Dendritic cell treated with granulocyte-macrophage colony-stimulating factor and Interleukin-4, amounts not matched to agents 40 ng/mL and 50 ng/mL, for 4 days (primary cell): Measurements from ENCODE around the gene PTK7.

Experiments
- H3K27ac Mint-ChIP-seq: one replicate; pipeline ENCODE4 v1.8.0; 2022; ENCODE audit warnings: mild to moderate bottlenecking, mixed read lengths
- H3K27me3 Mint-ChIP-seq: one replicate; pipeline ENCODE4 v1.8.0; 2022; ENCODE audit warnings: mild to moderate bottlenecking, mixed read lengths
- H3K36me3 Mint-ChIP-seq: one replicate; pipeline ENCODE4 v1.8.0; 2022; ENCODE audit warnings: low read depth, mixed read lengths
- H3K4me1 Mint-ChIP-seq: one replicate; pipeline ENCODE4 v1.8.0; 2022; ENCODE audit warnings: low read depth, mixed read lengths
- H3K4me3 Mint-ChIP-seq: one replicate; pipeline ENCODE4 v1.8.0; 2022; ENCODE audit warnings: mild to moderate bottlenecking, moderate library complexity, mixed read lengths
- H3K9me3 Mint-ChIP-seq: one replicate; pipeline ENCODE4 v1.8.0; 2022; ENCODE audit warnings: mixed read lengths
- intact Hi-C: fragments of 100-400 bp; cut with micrococcal nuclease; formaldehyde crosslinking; loops from one replicate; pipeline ENCODE4 v1.15.0; 2022

The PTK7 gene

DNA sequence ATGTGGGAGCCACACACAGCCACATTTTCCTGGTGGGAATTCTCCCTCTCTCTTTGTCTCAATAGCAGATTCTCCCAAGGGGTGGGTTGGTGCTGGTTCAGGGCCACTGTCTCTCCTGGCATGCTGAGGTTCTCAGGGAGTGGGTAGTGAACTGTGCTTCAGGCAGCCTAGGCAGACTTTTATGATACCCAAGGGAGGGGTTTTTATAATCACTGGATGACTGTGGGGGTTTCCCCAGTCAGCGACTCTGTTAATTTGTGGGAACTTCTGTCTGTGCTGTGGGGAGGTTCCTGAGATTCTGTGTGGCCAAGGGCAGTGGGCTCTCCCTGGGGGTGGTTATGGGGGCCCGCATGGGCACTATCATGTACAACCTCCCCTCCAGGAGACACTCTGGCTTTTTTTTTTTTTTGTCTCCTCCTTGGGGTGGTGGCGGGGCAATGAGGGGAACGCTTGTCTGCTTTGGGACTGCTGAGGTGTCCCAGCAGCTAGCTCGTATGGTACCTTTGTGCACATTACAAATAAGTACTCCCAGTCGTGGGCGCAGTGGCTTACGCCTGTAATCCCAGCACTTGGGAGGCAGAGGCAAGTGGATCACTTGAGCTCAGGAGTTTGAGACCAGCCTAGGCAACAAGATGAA, 10.0 kb downstream of the PTK7 start:
- no peaks in the 10 kb centered on the region for H3K36me3 Mint-ChIP-seq
- H3K4me3 Mint-ChIP-seq: no peak overlapping the region
- no peaks in the 10 kb centered on the region for H3K4me1 Mint-ChIP-seq
- intact Hi-C loops: no loop called here
- H3K9me3 Mint-ChIP-seq: no peaks in the 10 kb centered on the region
- H3K27ac Mint-ChIP-seq: no peak overlapping the region
- H3K27me3 Mint-ChIP-seq: no peaks in the 10 kb centered on the region

DNA sequence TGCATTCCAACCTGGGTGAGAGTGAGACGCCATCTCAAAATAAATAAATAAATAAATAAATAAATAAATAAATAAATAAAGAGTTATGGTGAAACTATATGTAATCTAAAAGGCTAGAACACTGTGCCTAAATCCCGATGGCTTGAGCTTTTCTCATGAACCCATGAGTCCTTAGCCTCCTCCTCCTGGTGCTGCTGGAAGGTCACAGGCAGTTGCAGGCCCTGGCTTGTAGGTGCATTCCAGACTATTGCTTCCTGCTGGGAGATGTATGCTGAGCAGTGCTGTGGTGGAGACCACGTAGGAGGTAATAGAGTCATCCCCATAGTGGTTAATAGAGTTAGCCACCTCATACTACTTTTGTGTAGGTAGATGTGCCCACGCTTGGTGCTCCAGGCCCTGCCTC, 12.5 kb downstream of the PTK7 start:
- Mint-ChIP-seq H3K9me3 (no peaks in the 10 kb centered on the region), H3K4me3 (no peak overlapping the region), H3K36me3 (no peaks in the 10 kb centered on the region), H3K27ac (no peak overlapping the region), H3K4me1 (peaks cover 6% of the 10 kb centered on the region), H3K27me3 (no peaks in the 10 kb centered on the region)
- intact Hi-C loops: no loop called here

DNA sequence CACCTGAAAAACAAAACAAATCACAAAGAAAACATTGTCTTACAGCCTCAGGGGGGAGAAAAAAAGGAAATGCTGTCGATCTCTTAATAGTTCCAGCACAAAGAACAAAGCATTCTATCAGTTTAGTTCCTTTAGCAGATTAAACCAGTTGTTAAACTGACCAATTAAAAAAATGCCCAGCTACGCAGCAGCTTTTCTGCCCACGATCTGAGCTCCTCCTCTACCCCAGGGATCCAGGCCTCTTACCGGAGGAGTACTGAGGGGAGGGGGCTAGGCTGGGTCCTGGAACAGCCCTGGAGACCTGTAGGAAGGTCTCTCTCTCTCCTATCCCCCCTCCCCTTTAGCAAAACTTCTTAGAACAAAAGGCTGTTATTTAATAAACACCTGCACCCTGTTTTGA, 13.4 kb downstream of the PTK7 start:
- intact Hi-C loops: no loop called here
- Mint-ChIP-seq H3K9me3 (no peaks in the 10 kb centered on the region), H3K4me3 (no peak overlapping the region)

DNA sequence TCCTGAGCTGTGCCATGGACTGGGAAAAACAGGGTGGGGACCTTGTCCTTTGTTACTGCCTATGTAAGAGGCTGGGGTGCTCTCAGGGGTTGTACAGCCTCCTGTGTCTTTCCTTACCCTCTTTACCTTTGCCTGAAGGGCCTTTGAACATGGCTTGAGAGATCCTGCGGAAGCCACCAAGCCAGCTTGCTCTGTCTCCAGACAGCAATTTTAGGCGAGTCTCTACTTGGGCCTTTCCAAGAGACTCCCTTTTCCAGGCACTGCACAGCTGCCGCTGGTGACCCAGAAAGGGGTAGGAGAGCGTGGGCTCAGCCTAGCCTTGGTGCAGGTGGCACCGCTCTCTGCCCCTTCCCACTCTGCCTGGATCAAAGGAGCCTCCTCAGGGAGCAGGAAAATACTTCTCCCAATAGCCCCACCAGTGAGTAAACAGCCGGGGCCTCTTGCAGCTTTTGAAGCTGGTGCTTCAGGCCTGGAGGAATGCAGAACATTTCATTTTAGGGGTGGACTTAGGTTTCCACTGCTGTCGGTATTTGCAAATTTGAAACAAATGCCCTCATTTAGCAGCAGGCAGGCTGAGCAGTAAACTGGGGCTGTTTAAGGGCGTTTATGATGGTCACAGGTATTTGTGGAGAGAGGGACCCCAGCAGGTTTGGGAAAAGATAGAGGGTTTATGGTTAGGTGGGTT, 13.9 kb downstream of the PTK7 start:
- Mint-ChIP-seq H3K9me3 (no peaks in the 10 kb centered on the region), H3K27me3 (no peaks in the 10 kb centered on the region), H3K27ac (no peak overlapping the region), H3K36me3 (no peaks in the 10 kb centered on the region), H3K4me1 (peaks cover 6% of the 10 kb centered on the region), H3K4me3 (no peak overlapping the region)
- intact Hi-C loops: no loop called here

More for the DNA sequence above, 13.4 kb downstream of the PTK7 start:
- no peaks in the 10 kb centered on the region for H3K27me3 Mint-ChIP-seq
- H3K36me3 Mint-ChIP-seq: no peaks in the 10 kb centered on the region
- no peak overlapping the region for H3K27ac Mint-ChIP-seq
- H3K4me1 Mint-ChIP-seq: peaks cover 6% of the 10 kb centered on the region

DNA sequence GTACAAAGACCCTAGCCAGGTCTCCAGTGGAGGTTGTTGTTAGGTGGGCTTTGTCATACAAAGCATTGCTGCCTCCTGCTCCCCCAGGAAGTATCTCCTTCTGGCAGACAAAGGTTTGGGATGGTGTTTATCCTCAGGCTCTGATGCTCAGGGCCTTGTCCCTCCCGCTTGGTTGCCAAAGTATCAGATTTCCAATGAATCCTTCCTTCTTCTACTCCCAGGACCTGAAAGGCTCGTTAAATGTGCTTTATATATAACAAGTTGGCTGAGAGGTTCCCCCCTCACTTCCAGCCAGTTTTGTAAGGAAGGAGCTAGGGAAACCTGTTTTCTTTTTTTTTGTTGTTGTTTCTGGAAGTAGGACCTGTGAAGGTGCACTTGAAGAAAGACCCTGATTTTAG, 14.4 kb downstream of the PTK7 start:
- no peaks in the 10 kb centered on the region for H3K27me3 Mint-ChIP-seq
- no peak overlapping the region for H3K4me3 Mint-ChIP-seq
- H3K27ac Mint-ChIP-seq: no peak overlapping the region
- peaks cover 8% of the 10 kb centered on the region for H3K4me1 Mint-ChIP-seq
- H3K9me3 Mint-ChIP-seq: no peaks in the 10 kb centered on the region
- H3K36me3 Mint-ChIP-seq: no peaks in the 10 kb centered on the region
- intact Hi-C loops: no loop called here

DNA sequence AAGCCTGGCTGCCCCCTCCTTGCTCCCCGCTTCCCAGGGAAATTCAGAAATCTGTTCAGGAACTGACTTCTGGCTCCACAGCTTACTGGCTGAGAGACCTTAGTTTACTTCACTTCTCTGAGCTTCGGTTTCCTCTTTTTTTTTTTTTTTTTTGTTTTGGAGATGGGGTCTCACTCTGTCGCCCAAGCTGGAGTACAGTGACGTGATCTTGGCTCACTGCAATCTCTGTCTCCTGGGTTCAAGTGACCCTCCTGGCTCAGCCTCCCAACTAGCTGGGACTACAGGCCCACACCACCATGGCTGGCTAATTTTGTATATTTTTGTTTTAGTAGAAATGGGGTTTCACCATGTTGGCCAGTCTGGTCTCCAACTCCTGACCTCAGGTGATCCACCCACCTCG, 14.9 kb downstream of the PTK7 start:
- Mint-ChIP-seq H3K27ac (no peak overlapping the region), H3K4me1 (peaks cover 13% of the 10 kb centered on the region), H3K9me3 (no peaks in the 10 kb centered on the region), H3K27me3 (no peaks in the 10 kb centered on the region), H3K4me3 (no peak overlapping the region), H3K36me3 (no peaks in the 10 kb centered on the region)
- intact Hi-C loops: no loop called here

DNA sequence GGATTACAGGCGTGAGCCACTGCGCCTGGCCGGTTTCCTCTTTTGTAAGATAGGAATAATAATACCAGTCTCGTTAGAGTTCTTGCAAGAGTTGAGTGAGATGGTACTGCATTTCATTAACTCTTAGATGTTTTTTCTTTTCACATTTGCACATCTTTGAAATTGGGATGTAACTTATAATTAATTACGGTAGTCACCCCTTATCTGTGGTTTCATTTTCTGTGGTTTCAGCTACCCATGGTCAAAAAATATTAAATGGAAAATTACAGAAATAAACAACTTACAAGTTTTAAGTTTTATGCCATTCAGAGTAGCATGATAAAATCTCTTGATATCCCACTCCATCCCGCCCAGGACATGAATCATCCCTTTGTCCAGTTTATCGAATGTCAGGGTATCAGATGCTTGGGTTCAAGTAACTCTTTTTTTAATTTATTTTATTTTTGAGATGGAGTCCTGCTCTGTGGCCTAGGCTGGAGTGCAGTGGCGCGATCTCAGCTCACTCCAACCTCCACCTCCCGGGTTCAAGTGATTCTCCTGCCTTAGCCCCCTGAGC, 15.4 kb downstream of the PTK7 start:
- H3K27ac Mint-ChIP-seq: no peak overlapping the region
- intact Hi-C loops: no loop called here
- H3K4me1 Mint-ChIP-seq: peaks cover 14% of the 10 kb centered on the region
- H3K27me3 Mint-ChIP-seq: no peaks in the 10 kb centered on the region
- H3K36me3 Mint-ChIP-seq: no peaks in the 10 kb centered on the region
- H3K9me3 Mint-ChIP-seq: no peaks in the 10 kb centered on the region
- no peak overlapping the region for H3K4me3 Mint-ChIP-seq

DNA sequence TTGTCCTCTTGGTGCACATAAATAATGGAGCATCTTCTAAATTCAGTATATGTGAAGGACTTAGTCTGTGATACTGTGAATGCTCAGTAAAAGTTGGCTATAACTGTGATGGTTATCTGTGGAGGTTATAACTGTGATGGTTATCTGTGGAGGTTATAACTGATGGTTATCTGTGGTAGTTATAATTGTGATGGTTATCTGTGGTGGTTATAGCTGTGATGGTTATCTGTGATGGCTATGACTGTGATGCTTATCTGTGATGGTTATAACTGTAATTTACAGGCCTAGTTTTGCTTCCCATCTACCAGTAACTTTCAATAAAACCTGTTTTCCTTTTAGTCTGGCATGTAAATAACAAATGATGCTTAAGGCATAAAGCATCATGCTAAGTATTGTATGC, 16.5 kb downstream of the PTK7 start:
- Mint-ChIP-seq H3K4me1 (peaks cover 14% of the 10 kb centered on the region), H3K27ac (no peak overlapping the region), H3K9me3 (no peaks in the 10 kb centered on the region), H3K36me3 (no peaks in the 10 kb centered on the region), H3K27me3 (no peaks in the 10 kb centered on the region), H3K4me3 (no peak overlapping the region)
- intact Hi-C loops: no loop called here

DNA sequence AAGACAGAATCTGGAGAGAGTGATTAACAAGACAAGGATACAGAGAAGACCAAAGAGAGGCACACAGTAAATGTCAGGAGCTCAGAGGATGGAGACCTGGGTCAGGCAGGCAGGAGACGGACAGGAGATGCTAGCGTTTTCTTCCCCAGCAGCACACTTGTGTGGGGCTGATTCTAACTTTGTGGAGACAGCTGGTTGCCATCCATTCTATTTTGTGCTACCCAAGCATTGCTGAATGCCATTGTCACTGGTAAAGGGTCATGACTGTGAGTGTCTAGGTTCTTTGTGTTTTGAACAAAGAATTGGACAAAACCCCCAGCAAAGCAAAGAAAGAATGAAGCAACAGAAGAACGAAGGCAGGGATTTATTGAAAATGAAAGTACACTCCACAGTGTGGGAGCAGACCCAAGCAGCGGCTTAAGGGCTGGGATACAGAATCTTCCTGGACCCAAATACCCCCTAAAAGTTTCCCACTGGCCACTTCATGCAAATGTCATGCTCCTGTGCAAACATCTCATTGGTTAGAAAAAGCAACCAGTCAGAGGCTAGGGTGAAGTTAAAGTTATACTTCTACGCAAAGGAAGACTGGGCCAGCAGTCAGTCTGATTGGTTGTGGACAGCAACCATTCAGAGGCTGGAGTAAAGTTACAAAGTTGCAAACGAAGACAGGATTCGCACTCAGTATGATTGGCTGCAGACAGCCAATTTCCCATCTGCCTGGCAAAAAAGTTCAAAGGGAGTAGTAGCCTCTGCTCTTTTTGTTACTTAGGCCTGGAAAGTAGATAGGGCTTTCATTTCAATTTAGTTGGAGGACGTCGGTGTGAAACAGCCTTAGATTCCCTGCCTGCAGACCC, 17.5 kb downstream of the PTK7 start:
- Mint-ChIP-seq H3K36me3 (no peaks in the 10 kb centered on the region), H3K27me3 (no peaks in the 10 kb centered on the region), H3K9me3 (no peaks in the 10 kb centered on the region), H3K4me1 (peaks cover 14% of the 10 kb centered on the region), H3K4me3 (peak overlapping the region; percentile 13), H3K27ac (no peak overlapping the region)
- intact Hi-C loops: no loop called here

DNA sequence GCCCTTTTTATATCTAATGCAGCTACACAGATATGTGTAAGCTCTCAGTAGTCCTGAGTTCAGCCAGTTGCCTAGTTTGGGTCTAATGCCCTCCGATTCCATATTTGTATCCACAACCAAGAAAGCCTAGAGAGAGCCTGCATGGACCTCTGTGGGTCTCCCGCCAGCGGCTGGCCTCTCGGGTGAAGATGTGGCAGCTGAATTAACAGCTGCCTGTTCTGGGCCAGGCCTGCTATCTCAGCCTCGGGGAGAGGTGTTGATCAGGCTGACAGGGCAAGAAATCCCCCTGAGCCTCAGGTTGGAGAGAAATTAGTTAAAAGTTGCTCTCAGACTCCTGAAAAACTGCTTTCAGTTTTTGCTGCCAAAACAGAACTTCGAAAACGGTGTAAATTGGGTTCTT, 19.8 kb downstream of the PTK7 start:
- H3K36me3 Mint-ChIP-seq: no peaks in the 10 kb centered on the region
- no peak overlapping the region for H3K4me3 Mint-ChIP-seq
- no peak overlapping the region for H3K27ac Mint-ChIP-seq
- no peaks in the 10 kb centered on the region for H3K9me3 Mint-ChIP-seq
- H3K27me3 Mint-ChIP-seq: no peaks in the 10 kb centered on the region
- peaks cover 14% of the 10 kb centered on the region for H3K4me1 Mint-ChIP-seq
- intact Hi-C loops: no loop called here

DNA sequence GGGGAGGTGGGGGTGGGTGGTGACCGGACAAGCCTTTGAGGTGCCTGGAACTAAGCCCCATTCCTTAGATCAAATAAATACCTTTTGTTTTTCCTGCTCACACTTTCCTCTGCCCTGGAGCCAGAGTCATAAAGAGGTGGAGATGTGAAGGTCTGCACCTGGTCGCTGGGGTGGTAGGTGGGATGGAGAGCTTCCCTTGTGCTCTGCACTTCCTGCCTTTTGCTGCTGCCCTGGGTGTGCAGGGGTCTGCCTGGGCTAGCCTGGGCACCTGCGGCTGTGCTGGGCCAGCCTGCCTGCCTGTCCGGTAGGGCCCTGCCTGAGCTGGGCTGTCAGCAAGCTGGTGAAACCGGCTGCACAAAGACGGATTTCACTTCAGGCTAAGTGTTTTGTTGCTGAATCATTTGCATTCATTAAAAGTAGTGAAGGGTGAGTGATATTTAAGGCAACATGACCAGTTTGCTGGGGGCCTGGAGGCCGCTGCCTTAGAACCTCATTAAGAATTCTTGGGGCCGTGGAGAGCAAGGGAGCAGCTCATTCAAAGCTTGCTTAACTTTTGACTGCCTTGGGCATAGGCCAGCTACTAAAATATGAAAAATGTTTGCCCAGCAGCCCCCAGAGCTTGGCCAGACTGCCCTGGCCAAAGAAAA, 20.5 kb downstream of the PTK7 start:
- Mint-ChIP-seq H3K36me3 (no peaks in the 10 kb centered on the region), H3K27ac (no peak overlapping the region), H3K4me3 (no peak overlapping the region), H3K4me1 (peaks cover 14% of the 10 kb centered on the region), H3K27me3 (no peaks in the 10 kb centered on the region), H3K9me3 (no peaks in the 10 kb centered on the region)
- intact Hi-C loops: no loop called here

DNA sequence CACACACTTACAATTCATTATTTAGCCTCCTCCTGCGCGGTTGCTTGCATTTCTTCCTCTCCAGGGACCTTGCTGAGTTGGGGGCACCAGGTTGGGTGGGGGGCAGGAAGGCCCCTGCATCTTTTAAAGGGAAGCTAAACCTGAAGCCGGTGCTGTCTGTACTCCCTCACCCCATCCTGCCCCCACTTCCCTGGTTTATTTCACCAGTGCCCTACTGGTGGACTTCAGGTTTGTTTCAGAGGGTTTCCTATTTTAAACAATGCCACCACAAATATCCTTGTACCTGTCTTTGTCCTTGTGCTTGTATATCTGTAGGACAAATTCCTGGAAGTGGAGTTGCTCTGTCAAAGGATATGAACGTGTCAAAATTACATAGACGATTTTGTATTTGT, 21.0 kb downstream of the PTK7 start:
- H3K4me3 Mint-ChIP-seq: no peak overlapping the region
- intact Hi-C loops: no loop called here
- peaks cover 14% of the 10 kb centered on the region for H3K4me1 Mint-ChIP-seq
- H3K27ac Mint-ChIP-seq: no peak overlapping the region
- H3K27me3 Mint-ChIP-seq: no peaks in the 10 kb centered on the region
- no peaks in the 10 kb centered on the region for H3K9me3 Mint-ChIP-seq
- H3K36me3 Mint-ChIP-seq: no peaks in the 10 kb centered on the region

DNA sequence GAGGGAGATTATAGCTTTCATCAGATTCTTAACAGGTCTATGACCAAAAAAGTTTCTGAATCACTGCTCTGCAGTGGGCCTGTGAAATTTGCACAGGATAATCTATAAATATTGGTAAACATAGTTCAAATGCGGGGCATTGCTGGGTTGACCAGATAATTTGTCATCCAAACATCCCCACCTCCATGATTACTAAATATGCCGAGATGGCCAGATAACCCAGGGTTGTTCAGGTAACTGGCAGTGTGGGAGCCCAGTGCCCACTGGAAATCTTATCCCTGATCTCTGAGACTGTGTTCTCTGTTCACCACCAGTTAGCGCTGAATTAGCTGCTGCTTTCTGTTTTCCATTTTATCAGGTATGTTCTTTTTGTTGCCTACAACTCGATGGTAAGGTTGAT, 21.4 kb downstream of the PTK7 start:
- Mint-ChIP-seq H3K4me3 (no peak overlapping the region), H3K27me3 (no peaks in the 10 kb centered on the region), H3K4me1 (peaks cover 14% of the 10 kb centered on the region), H3K27ac (no peak overlapping the region), H3K9me3 (no peaks in the 10 kb centered on the region), H3K36me3 (no peaks in the 10 kb centered on the region)
- intact Hi-C loops: no loop called here

DNA sequence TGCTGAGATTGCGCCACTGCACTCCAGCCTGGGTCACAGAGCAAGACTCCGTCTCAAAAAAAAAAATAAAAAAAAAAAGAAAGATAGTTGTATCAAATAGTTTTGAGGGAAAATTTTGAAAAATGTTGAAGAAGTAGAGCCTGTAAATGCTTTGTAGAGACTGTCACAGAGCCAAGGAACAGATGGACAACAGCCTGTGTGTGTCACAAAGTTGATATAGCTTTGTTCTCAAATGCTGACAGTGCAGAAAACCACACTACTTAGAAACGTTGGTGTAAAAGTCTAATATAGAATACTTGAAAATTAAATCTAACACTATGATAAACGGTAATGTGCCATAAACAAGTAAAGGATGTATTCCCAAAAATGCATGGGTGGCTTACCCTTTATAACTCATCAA, 25.4 kb downstream of the PTK7 start:
- Mint-ChIP-seq H3K27me3 (no peaks in the 10 kb centered on the region), H3K9me3 (no peaks in the 10 kb centered on the region), H3K4me3 (no peak overlapping the region), H3K36me3 (no peaks in the 10 kb centered on the region), H3K4me1 (no peaks in the 10 kb centered on the region), H3K27ac (no peak overlapping the region)
- intact Hi-C loops: no loop called here
